ENCODE results near the gene SLF1. TPM values are rescaled to one million over a fixed set of nuclear protein-coding genes. Genes with fewer than 3 reads are reported as not detected.

Gene SLF1
- total and polyA plus RNA-seq, 9 of the 15 experiments (the other 6 are each of a cell fraction or from before 2014, with no cell fraction given): 9.8 to 31.1 (median 16.3) TPM

DNA sequence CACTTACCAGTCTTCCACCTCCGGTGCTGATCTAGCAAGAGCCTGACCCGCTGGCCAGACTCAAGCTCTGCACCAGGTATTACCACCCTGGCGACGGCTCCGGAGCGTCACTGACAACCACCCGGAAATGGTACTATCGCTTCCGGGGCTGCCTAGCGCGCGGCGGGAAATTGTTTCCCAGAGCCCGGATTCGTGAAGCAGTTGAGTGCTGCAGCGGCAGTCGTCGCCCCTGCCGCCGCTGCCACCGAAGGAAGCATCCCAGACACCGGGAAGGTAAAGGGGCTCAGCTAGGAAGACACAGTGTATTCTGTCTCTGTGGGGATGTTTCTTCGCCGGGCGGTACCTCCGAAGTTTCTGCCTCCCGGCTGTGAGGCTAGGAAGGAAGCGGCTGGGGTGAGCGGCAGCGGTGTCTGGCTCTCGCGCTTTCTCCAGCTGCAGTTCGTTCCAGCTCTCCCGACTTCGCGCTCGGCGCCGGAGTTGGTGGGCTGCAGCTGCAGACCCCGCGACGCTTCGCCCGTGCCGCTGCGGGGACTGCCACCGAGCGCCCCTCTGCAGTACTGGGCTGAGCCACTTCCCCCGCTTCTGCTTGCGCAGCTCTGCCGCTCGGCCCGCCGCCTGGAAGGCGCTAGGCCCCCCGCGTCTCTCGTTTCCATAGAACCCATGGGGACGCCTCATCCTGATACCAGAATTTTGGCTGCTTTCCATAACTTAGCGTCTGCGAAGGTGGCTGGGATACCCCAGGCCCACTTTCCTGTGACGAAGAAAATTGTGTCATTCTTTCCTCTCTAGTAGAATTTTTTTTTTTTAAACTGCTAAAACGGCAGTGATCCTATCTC is at the start of gene SLF1, which contains the start of gene KIAA0825 (continued):
- TF ChIP-seq MBD1 (CRISPR knock-in tag; IDR thresholded peaks at IDR 0.05) (no peak), DLX4 (CRISPR knock-in tag; IDR thresholded peaks at IDR 0.05) (no peak), SMAD4 (CRISPR knock-in tag; conservative IDR thresholded peaks at IDR 0.05) (no peak), GTF2B (IDR thresholded peaks at IDR 0.05; ENCODE audit: extremely low read depth, insufficient read length) (no peak), TCF15 (CRISPR knock-in tag; IDR thresholded peaks at IDR 0.05) (no peak), FOXA1 (IDR thresholded peaks at IDR 0.05; ENCODE audit: borderline replicate concordance) (no peak), PCBP1 (IDR thresholded peaks at IDR 0.05; ENCODE audit: low read depth, low read length, poor library complexity, severe bottlenecking) (no peak), ARHGAP35 (IDR thresholded peaks at IDR 0.05; ENCODE audit: partially characterized antibody) (no peak), NR2C2 (CRISPR knock-in tag; IDR thresholded peaks at IDR 0.05) (peak; percentile 100), NR2C2 (tag; IDR thresholded peaks at IDR 0.05) (peak; percentile 100), TCF3 (CRISPR knock-in tag; IDR thresholded peaks at IDR 0.05) (no peak; the same call in 1 of the 2 replicates), TAF9B (IDR thresholded peaks at IDR 0.05; ENCODE audit: partially characterized antibody) (no peak), PCBP2 (IDR thresholded peaks at IDR 0.05; ENCODE audit: low read depth, low read length, poor library complexity, severe bottlenecking) (no peak), MAFF (IDR thresholded peaks at IDR 0.05; ENCODE audit: low read length) (no peak), MCM3 (IDR thresholded peaks at IDR 0.05) (no peak), ELF4 (CRISPR knock-in tag; IDR thresholded peaks at IDR 0.05) (no peak), ATF4 (CRISPR knock-in tag; IDR thresholded peaks at IDR 0.05) (0 out of 2 replicates have a peak, but pooled peaks have one; percentile 11), ZNF717 (CRISPR knock-in tag; IDR thresholded peaks at IDR 0.05) (no peak), IRF2 (CRISPR knock-in tag; IDR thresholded peaks at IDR 0.05) (no peak), SP1 (CRISPR knock-in tag; IDR thresholded peaks at IDR 0.05) (0 out of 2 replicates have a peak, but pooled peaks have one; percentile 6), MYBL2 (IDR thresholded peaks at IDR 0.05; ENCODE audit: low read depth) (no peak), MYBL2 (CRISPR knock-in tag; IDR thresholded peaks at IDR 0.05; ENCODE audit: borderline replicate concordance) (no peak), HDAC3 (IDR thresholded peaks at IDR 0.05; ENCODE audit: borderline replicate concordance, partially characterized antibody) (no peak)
- TF ChIP-seq, protein P1, sequence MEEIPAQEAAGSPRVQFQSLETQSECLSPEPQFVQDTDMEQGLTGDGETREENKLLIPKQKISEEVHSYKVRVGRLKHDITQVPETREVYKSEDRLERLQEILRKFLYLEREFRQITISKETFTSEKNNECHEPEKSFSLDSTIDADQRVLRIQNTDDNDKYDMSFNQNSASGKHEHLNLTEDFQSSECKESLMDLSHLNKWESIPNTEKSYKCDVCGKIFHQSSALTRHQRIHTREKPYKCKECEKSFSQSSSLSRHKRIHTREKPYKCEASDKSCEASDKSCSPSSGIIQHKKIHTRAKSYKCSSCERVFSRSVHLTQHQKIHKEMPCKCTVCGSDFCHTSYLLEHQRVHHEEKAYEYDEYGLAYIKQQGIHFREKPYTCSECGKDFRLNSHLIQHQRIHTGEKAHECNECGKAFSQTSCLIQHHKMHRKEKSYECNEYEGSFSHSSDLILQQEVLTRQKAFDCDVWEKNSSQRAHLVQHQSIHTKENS (CRISPR knock-in tag; IDR thresholded peaks at IDR 0.05): no peak

All from K562 (cell line).